PC-3 (cell line): ENCODE measurements around the gene FGFR1OP2. TPM values are rescaled to one million over a fixed set of nuclear protein-coding genes. Genes with fewer than 3 reads are reported as not detected.

Source experiments
- ATAC-seq: fragments of 200-7000 bp; cut with Tn5 transposase; 2 replicates; pipeline ENCODE4 v1.9.1; 2020; ENCODE audit warnings: mild to moderate bottlenecking, moderate library complexity
- BruUV-seq: library from RNA; stranded (reverse); fragments of 400-500 nt; replicated peaks from 2 replicates; lab custom pipeline; 2021; lab: Mats Ljungman, UMichigan
- CTCF ChIA-PET: fragments of 300-600 bp; sonication (Branson Sonifier 250); formaldehyde crosslinking; loops from one replicate; lab custom pipeline; 2022; ENCODE audit warnings: antibody characterized with exemption; lab: Charles Lee
- POLR2A ChIA-PET: fragments of 300-600 bp; sonication (Branson Sonifier 250); formaldehyde crosslinking; loops from one replicate; lab custom pipeline; 2022; ENCODE audit warnings: antibody characterized with exemption; ENCODE audit not compliant: unreplicated experiment; lab: Charles Lee
- DNase-seq: peaks from one replicate; pipeline ENCODE4 v3.0.0-alpha.2; 2015
- H2AFZ ChIP-seq: fragments of 300-600 bp; sonication (generic); 2 replicates; pipeline ENCODE4 v1.6.0; 2016; ENCODE audit warnings: antibody characterized with exemption, low read length
- H3F3A ChIP-seq: fragments of 300-600 bp; sonication (generic); one replicate; pipeline ENCODE4 v1.6.0; 2017; ENCODE audit warnings: antibody characterized with exemption, low read length, control low read depth, mild to moderate bottlenecking; ENCODE audit not compliant: unreplicated experiment
- H3K27ac ChIP-seq: fragments of 300-600 bp; sonication (generic); 2 replicates; pipeline ENCODE4 v1.5.1; 2016; ENCODE audit warnings: mild to moderate bottlenecking, low read length
- H3K27me3 ChIP-seq: fragments of 300-600 bp; sonication (generic); 2 replicates; pipeline ENCODE4 v1.6.1; 2016; ENCODE audit warnings: low read length, mixed read lengths
- H3K36me3 ChIP-seq: fragments of 300-600 bp; sonication (generic); 2 replicates; pipeline ENCODE4 v1.6.1; 2016; ENCODE audit warnings: low read depth, mixed run types, low read length, mixed read lengths
- H3K4me1 ChIP-seq: fragments of 300-600 bp; sonication (generic); 2 replicates; pipeline ENCODE4 v1.5.1; 2016; ENCODE audit warnings: low read length; ENCODE audit not compliant: insufficient read depth
- H3K4me2 ChIP-seq: fragments of 300-600 bp; sonication (generic); 2 replicates; pipeline ENCODE4 v1.6.0; 2016; ENCODE audit warnings: low read length
- H3K4me3 ChIP-seq: fragments of 300-600 bp; sonication (generic); 2 replicates; pipeline ENCODE4 v1.5.1; 2016; ENCODE audit warnings: mild to moderate bottlenecking, low read length, mixed read lengths
- H3K79me2 ChIP-seq: fragments of 300-600 bp; sonication (generic); 2 replicates; pipeline ENCODE4 v1.6.1; 2017; ENCODE audit warnings: low read length, mixed read lengths
- H3K9ac ChIP-seq: fragments of 300-600 bp; sonication (generic); 2 replicates; pipeline ENCODE4 v1.6.0; 2016; ENCODE audit warnings: mild to moderate bottlenecking, low read length
- H3K9me2 ChIP-seq: fragments of 300-600 bp; sonication (generic); replicated peaks from 2 replicates; pipeline ENCODE4 v1.6.1; 2016; ENCODE audit warnings: mixed run types, low read length, mixed read lengths
- H3K9me3 ChIP-seq: fragments of 300-600 bp; sonication (generic); 2 replicates; pipeline ENCODE4 v1.6.1; 2016; ENCODE audit warnings: low read length, mixed read lengths
- H4K20me1 ChIP-seq: fragments of 300-600 bp; sonication (generic); 2 replicates; pipeline ENCODE4 v1.6.1; 2016; ENCODE audit warnings: low read length, mixed read lengths
- CTCF ChIP-seq: fragments of 300-600 bp; sonication (generic); conservative IDR thresholded peaks from 2 replicates; pipeline ENCODE4 v1.5.1; 2017; ENCODE audit warnings: antibody characterized with exemption, low read depth, mild to moderate bottlenecking, low read length
- EZH2 ChIP-seq: fragments of 300-600 bp; sonication (generic); IDR thresholded peaks from one replicate; pipeline ENCODE4 v1.6.1; 2017; ENCODE audit warnings: antibody characterized with exemption, mild to moderate bottlenecking, low read length; ENCODE audit not compliant: unreplicated experiment
- EZH2phosphoT487 ChIP-seq: fragments of 300-600 bp; sonication (generic); IDR thresholded peaks from 2 replicates; pipeline ENCODE4 v1.6.1; 2018; ENCODE audit warnings: mild to moderate bottlenecking, antibody characterized with exemption, low read length, borderline replicate concordance
- intact Hi-C: fragments of 100-400 bp; cut with micrococcal nuclease; formaldehyde crosslinking; loops from 2 replicates; pipeline ENCODE4 v1.9.0; 2023
- total RNA-seq: library from RNA; depleted of rRNA; stranded (reverse); fragments of >200 nt; gene quantifications from 2 replicates; pipeline ENCODE4 v1.2.3, GENCODE V29; 2014

The FGFR1OP2 gene
- total RNA-seq, 1 experiment from 2014 or later = 74.3 TPM

- POLR2A ChIA-PET = interaction anchor here (0.6 kb wide), 1 partner anchor 54 kb away, joined by 3 read pairs; no protein-coding TSS in a partner anchor
- no peaks in the 10 kb centered on the region for H3K4me1 ChIP-seq
- no peaks in the 10 kb centered on the region for H4K20me1 ChIP-seq
- H3K36me3 ChIP-seq = peaks cover 45% of the 10 kb centered on the region
- H3K79me2 ChIP-seq = no peaks in the 10 kb centered on the region
- no peak for TF ChIP-seq EZH2
- no peaks in the 10 kb centered on the region for H3K9me2 ChIP-seq
- CTCF ChIA-PET = no interaction called here
- no peak for DNase-seq
- H3K27ac ChIP-seq = no peak overlapping the region
- H3K9me3 ChIP-seq = no peaks in the 10 kb centered on the region
- intact Hi-C loops = no loop called here
- H3F3A ChIP-seq = peaks cover 5% of the 10 kb centered on the region
- no peak overlapping the region for H3K4me2 ChIP-seq
- H3K27me3 ChIP-seq = no peaks in the 10 kb centered on the region
- no peak for ATAC-seq
- H3K4me3 ChIP-seq = no peak overlapping the region
- H2AFZ ChIP-seq = no peak overlapping the region
- no peak overlapping the region for H3K9ac ChIP-seq
- no TSS peak for BruUV-seq
Measured at GRCh38 chr12:26961803-26962202, 23.5 kb downstream of the FGFR1OP2 start.

GRCh38 chr12:26963413-26963812 lies 25.1 kb downstream of the FGFR1OP2 start:
- Histone ChIP-seq H3K79me2 (no peaks in the 10 kb centered on the region), H4K20me1 (no peaks in the 10 kb centered on the region), H3K9me3 (no peaks in the 10 kb centered on the region), H2AFZ (no peak overlapping the region), H3K27me3 (no peaks in the 10 kb centered on the region), H3K4me3 (no peak overlapping the region), H3F3A (peaks cover 5% of the 10 kb centered on the region), H3K9me2 (no peaks in the 10 kb centered on the region), H3K4me1 (no peaks in the 10 kb centered on the region), H3K27ac (no peak overlapping the region), H3K9ac (no peak overlapping the region), H3K36me3 (peaks cover 33% of the 10 kb centered on the region), H3K4me2 (no peak overlapping the region)
- no TSS peak for BruUV-seq
- no peak for TF ChIP-seq EZH2phosphoT487
- no peak for DNase-seq
- CTCF ChIA-PET = no interaction called here
- POLR2A ChIA-PET = no interaction called here
- intact Hi-C loops = no loop called here
- ATAC-seq = no peak

GRCh38 chr12:26966842-26967241 lies 28.6 kb downstream of the FGFR1OP2 start:
- Histone ChIP-seq H3K4me3 (no peak overlapping the region), H2AFZ (no peak overlapping the region), H3K4me2 (no peak overlapping the region), H3K36me3 (peaks cover 23% of the 10 kb centered on the region; the same call in 1 of the 2 replicates), H3K4me1 (no peaks in the 10 kb centered on the region), H3F3A (peaks cover 5% of the 10 kb centered on the region), H3K79me2 (no peaks in the 10 kb centered on the region), H3K27me3 (no peaks in the 10 kb centered on the region), H3K27ac (no peak overlapping the region), H3K9me3 (no peaks in the 10 kb centered on the region), H4K20me1 (no peaks in the 10 kb centered on the region), H3K9ac (no peak overlapping the region), H3K9me2 (no peaks in the 10 kb centered on the region)
- ChIA-PET CTCF (interaction anchor here (0.6 kb wide), 1 partner anchor 28 kb away, joined by 3 read pairs; no protein-coding TSS in a partner anchor), POLR2A (no interaction called here)
- TF ChIP-seq CTCF (no peak), EZH2phosphoT487 (no peak), EZH2 (no peak)
- intact Hi-C loops = no loop called here
- ATAC-seq = no peak
- no TSS peak for BruUV-seq
- no peak for DNase-seq

GRCh38 chr12:26970136-26970535 lies 31.9 kb downstream of the FGFR1OP2 start:
- no peaks in the 10 kb centered on the region for H3K9me3 ChIP-seq
- no peaks in the 10 kb centered on the region for H3K9me2 ChIP-seq
- H3K27me3 ChIP-seq = no peaks in the 10 kb centered on the region
- DNase-seq (no peak), ATAC-seq (no peak)
- H3K4me3 ChIP-seq = no peak overlapping the region
- POLR2A ChIA-PET = no interaction called here
- H3K9ac ChIP-seq = no peak overlapping the region
- intact Hi-C loops = no loop called here
- H3K79me2 ChIP-seq = no peaks in the 10 kb centered on the region
- no peak overlapping the region for H2AFZ ChIP-seq
- CTCF ChIA-PET = no interaction called here
- TF ChIP-seq EZH2phosphoT487 (no peak), EZH2 (no peak)
- no TSS peak for BruUV-seq
- H3K4me1 ChIP-seq = no peaks in the 10 kb centered on the region
- H3K27ac ChIP-seq = no peak overlapping the region
- no peaks in the 10 kb centered on the region for H3F3A ChIP-seq
- H3K36me3 ChIP-seq = peaks cover 7% of the 10 kb centered on the region; the same call in 1 of the 2 replicates
- H3K4me2 ChIP-seq = no peak overlapping the region
- no peaks in the 10 kb centered on the region for H4K20me1 ChIP-seq
